ENCODE results near the gene OSBPL6. TPM values are rescaled to one million over a fixed set of nuclear protein-coding genes. Genes with fewer than 3 reads are reported as not detected.

OSBPL6 gene
- total RNA-seq, 1 donor from 2014 or later: 14.0 TPM

GRCh38 chr2:178377046-178377445 lies 182.7 kb downstream of the OSBPL6 start:
- H3K27me3 ChIP-seq: no peaks in the 10 kb centered on the region
- H3K9ac ChIP-seq: no peak overlapping the region
- no peaks in the 10 kb centered on the region for H3K4me1 ChIP-seq
- no peak for DNase-seq (ENCODE audit: low spot score)
- no peaks in the 10 kb centered on the region for H3K79me2 ChIP-seq (ENCODE audit: low read depth)
- H2AFZ ChIP-seq (replicated peaks): no peak overlapping the region
- H4K20me1 ChIP-seq (ENCODE audit: low read depth): no peaks in the 10 kb centered on the region
- H3F3A ChIP-seq (ENCODE audit: low read depth): no peaks in the 10 kb centered on the region
- Mint-ChIP-seq H3K27ac (no peak overlapping the region), H3K4me3 (no peak overlapping the region), H3K4me1 (no peaks in the 10 kb centered on the region), H3K9me3 (no peaks in the 10 kb centered on the region), H3K36me3 (peaks cover 7% of the 10 kb centered on the region), H3K27me3 (ENCODE audit: insufficient read depth, low read depth) (peaks cover 2% of the 10 kb centered on the region)
- no peaks in the 10 kb centered on the region for H3K9me3 ChIP-seq (ENCODE audit: low read depth)
- H3K36me3 ChIP-seq: no peaks in the 10 kb centered on the region
- H3K4me2 ChIP-seq: no peak overlapping the region
- no peak overlapping the region for H3K4me3 ChIP-seq
- TF ChIP-seq EZH2 (IDR thresholded peaks at IDR 0.05): no peak
- TF ChIP-seq EZH2phosphoT487 (IDR thresholded peaks at IDR 0.05): no peak
- no peak for TF ChIP-seq CTCF (IDR thresholded peaks at IDR 0.05)
- H3K27ac ChIP-seq: no peak overlapping the region

- Histone ChIP-seq H3K4me1 (no peaks in the 10 kb centered on the region), H3F3A (ENCODE audit: low read depth) (no peaks in the 10 kb centered on the region), H3K27ac (no peak overlapping the region), H2AFZ (replicated peaks) (no peak overlapping the region), H3K79me2 (ENCODE audit: low read depth) (no peaks in the 10 kb centered on the region), H3K4me2 (no peak overlapping the region), H4K20me1 (ENCODE audit: low read depth) (no peaks in the 10 kb centered on the region), H3K9me3 (ENCODE audit: low read depth) (no peaks in the 10 kb centered on the region), H3K4me3 (no peak overlapping the region), H3K9ac (no peak overlapping the region), H3K36me3 (no peaks in the 10 kb centered on the region), H3K27me3 (no peaks in the 10 kb centered on the region)
- Mint-ChIP-seq H3K4me3 (no peak overlapping the region), H3K36me3 (peaks cover 11% of the 10 kb centered on the region), H3K27me3 (ENCODE audit: insufficient read depth, low read depth) (peaks cover 2% of the 10 kb centered on the region), H3K9me3 (no peaks in the 10 kb centered on the region), H3K4me1 (no peaks in the 10 kb centered on the region), H3K27ac (no peak overlapping the region)
- no peak for TF ChIP-seq EZH2 (IDR thresholded peaks at IDR 0.05)
- no peak for TF ChIP-seq EZH2phosphoT487 (IDR thresholded peaks at IDR 0.05)
- TF ChIP-seq CTCF (IDR thresholded peaks at IDR 0.05): no peak
- DNase-seq (ENCODE audit: low spot score): no peak
These were observed 185.1 kb downstream of the OSBPL6 start for GRCh38 chr2:178379162-178380004.

GRCh38 chr2:178380763-178381162 lies 186.5 kb downstream of the OSBPL6 start:
- Mint-ChIP-seq H3K27ac (no peak overlapping the region), H3K9me3 (no peaks in the 10 kb centered on the region), H3K4me3 (no peak overlapping the region), H3K36me3 (peaks cover 9% of the 10 kb centered on the region), H3K4me1 (no peaks in the 10 kb centered on the region), H3K27me3 (ENCODE audit: insufficient read depth, low read depth) (peaks cover 2% of the 10 kb centered on the region)
- H3K27ac ChIP-seq: no peak overlapping the region
- no peak overlapping the region for H3K4me2 ChIP-seq
- H3K27me3 ChIP-seq: no peaks in the 10 kb centered on the region
- no peaks in the 10 kb centered on the region for H3K79me2 ChIP-seq (ENCODE audit: low read depth)
- H3K36me3 ChIP-seq: no peaks in the 10 kb centered on the region
- no peak overlapping the region for H3K4me3 ChIP-seq
- no peaks in the 10 kb centered on the region for H3F3A ChIP-seq (ENCODE audit: low read depth)
- H2AFZ ChIP-seq (replicated peaks): no peak overlapping the region
- H4K20me1 ChIP-seq (ENCODE audit: low read depth): no peaks in the 10 kb centered on the region
- H3K9ac ChIP-seq: no peak overlapping the region
- DNase-seq (ENCODE audit: low spot score): no peak
- TF ChIP-seq EZH2 (IDR thresholded peaks at IDR 0.05) (no peak), EZH2phosphoT487 (IDR thresholded peaks at IDR 0.05) (no peak), CTCF (IDR thresholded peaks at IDR 0.05) (no peak)
- no peaks in the 10 kb centered on the region for H3K9me3 ChIP-seq (ENCODE audit: low read depth)
- H3K4me1 ChIP-seq: no peaks in the 10 kb centered on the region

Measured in neural progenitor cell (in vitro differentiated cells).